HuH-7 (cell line): Measurements from ENCODE around the gene ZC3H18.

ENCODE experiments used
- DNase-seq: peaks from one replicate; pipeline ENCODE4 v3.0.0; 2011; ENCODE audit warnings: low spot score

The ZC3H18 gene

DNA sequence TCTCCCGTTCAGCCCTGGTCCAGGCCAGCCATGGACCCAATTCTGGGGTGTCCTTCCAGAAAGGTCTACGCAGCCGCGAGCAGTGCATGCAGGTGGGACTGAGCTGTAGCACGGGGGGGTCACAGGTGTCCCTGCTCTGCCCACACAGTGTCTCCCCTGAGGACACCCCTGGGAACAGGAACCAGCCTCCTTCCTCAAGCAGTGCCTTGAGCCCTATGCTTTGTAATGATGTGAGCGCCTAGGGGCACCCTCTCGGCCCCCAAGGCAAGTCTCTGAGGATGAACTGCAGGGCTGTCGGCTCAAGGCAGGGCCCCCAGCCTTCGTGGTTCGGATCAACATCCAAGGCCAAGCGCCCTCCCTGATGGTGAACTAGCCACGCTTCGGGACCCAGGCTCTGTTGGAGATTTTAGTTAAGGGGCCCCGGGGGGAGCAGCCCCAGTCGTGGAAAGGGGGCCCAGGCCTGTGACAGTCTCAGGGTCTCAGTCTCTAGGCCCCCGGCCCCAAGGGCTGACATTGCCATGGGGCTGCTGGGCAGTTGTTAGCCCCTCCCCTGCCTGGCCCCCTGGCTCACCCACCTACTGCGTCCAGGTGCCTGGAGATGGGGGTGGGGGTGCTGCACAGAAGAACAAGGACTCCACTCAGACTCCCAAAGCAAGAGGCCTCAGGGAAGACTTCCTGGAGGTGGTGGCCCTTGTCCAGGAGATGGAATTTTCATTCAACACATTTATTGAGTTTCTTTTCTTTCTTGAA lies 70.5 kb downstream of the ZC3H18 start:
- no peak for DNase-seq

DNA sequence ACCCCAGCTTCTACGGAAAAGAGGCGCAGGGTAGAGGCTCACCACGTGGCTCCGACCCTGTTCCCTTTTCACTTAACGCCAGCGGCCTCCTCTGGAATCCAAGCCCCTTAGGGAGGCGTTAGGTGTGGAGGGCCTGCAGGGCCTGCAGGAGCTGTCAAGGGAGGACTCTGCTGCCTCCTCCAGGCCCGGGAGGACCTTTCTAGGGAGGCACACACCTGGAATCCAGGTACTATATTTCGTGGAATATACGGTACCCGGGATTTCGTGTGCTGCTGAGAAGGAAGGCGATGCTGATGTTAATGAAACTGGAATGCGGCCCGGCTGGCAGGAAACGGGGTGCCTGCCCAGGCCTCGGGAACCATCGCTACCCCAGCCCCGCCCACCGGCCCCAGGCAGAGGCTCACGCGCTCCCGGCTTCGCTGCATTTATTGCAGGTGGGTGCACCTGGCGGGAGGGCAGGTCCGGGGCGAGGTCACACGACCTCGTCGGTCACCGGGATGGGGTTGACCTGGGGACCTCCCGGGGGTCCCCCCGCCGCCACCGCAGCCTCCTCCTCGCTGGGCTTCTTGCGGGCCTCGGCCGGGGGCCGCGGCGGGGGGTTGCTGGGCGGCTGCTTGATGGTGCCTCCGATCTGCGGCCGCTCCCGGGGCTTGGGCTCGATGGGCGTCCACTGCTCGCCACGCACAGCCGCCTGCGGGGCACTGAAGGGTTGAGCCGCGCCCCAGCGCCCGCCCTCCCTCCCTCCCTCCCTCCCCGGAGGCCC lies 72.9 kb downstream of the ZC3H18 start:
- DNase-seq, result no peak

DNA sequence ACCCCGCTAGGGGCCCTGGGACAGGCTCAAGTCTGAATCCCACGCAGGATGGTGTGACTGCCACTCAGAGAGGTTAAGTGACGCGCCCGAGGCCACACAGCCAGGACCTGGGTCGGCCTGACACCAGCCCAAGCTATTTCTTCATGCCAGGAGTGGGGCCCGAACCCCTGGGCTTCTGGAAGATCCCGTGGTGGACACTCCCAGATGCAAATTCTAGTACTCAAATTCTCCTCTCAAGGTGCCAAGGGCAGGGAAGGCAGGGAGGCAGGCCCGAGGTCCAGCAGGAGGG lies 73.4 kb downstream of the ZC3H18 start:
- DNase-seq, result no peak

DNA sequence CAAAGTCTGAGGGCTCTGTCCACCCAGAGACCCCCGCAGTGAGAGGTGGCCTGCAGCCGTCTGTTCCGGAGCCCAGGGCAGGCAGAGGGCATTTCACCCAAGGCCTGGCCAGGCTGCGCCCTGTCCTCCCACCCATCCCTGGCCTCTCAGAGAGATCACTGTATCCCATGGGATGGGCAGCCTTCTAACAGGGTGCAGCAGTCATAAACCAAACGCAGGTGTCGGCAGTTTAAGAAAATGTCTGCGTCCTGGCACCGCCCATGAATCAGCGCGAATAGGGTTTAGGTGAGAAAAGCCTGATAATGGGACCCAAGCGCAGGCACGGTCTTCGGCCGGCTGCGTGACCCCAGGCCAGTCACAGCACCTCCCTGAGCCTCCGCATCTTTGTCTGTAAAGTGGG lies 75.3 kb downstream of the ZC3H18 start:
- no peak for DNase-seq

DNA sequence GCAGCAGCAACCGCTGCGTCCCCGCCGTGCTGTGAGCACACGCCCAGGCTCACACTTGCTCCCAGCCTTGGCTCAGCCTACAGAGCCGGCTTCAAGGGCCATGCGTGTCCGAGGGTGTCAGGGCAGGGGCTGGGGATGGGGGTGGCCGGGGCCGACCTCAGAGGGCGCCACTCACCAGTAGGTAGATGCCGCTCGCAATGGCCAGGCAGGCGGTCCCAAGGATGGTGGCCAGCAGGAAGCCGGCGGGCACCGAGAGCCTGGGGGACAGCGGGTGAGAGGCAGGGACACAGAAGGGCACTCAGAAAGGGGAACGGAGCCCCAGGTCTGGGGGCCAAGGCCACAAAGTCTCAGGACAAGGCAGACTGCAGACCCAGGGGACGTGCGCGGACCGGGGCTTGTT lies 75.7 kb downstream of the ZC3H18 start:
- DNase-seq, result no peak

DNA sequence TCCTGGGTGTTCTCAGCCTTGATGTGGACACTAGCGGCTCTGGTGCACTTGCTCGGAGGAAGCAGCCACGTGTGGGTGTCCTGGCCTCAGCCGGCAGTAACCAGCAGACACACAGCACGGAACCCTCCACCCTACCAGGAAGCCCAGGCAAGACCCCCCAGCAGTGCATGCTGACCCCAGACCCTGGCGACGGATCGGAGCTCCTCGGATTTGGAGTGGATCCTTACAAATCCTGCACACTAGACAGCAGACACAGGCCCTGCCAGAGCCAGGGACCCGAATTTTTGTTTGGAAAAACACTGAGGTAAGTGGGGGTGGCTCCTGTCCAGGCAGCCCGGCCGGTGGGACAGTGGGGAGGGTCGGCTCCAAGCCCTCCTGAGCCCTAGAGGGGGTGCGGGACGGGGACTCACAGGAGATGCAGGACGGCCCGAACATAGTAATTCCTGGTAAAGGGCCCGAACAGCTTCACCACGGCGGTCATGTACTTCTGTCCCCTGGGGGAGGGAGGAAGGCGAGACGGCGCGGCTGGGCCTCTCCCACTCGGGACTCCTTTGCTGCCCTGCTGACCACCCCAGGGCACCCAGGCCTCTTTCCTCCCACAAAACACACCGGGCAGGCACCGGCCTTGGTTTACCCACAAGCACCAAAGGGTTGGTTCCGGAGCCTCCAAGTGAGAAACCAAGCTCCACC lies 76.3 kb downstream of the ZC3H18 start:
- DNase-seq, result no peak

DNA sequence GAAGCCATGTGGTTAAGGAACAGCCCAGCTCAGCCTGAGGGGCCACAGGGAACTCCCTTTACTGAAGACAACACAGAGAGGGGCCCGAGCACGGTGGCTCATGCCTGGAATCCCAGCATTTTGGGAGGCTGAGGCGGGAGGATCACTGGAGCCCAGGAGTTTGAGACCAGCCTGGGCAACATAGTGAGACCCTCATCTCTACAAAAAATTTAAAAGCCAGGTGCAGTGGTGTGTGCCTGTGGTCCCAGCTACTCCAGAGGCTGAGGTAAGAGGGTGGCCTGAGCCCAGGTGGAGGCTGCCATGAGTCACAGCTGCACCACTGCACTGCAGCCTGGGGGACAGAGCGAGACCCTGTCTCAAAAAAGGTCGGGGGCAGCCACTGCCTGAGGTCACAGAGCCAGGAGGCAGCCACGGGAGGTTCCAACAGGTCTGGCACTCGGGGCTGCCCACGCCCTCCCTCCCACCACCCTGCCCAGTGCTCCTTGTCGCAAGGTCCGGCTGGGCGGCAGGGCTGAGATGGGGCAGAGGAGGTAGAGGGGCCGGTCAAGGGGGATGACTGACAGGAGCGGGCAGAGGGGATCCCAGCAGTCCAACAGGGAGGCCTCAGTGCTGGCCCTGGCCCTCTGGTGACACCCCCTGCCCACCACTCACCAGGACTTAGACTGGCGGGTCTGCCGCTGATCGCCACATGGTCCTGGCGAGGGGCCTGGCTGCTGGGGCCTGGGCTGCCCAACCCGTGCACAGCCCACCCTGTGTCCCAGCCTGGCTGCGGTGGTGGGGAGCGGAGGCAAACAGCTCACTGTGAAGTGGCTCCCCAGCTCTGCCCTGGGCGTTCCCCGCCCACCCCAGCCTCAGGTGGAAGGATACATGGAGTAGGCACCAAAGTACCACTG lies 77.2 kb downstream of the ZC3H18 start:
- no peak for DNase-seq

DNA sequence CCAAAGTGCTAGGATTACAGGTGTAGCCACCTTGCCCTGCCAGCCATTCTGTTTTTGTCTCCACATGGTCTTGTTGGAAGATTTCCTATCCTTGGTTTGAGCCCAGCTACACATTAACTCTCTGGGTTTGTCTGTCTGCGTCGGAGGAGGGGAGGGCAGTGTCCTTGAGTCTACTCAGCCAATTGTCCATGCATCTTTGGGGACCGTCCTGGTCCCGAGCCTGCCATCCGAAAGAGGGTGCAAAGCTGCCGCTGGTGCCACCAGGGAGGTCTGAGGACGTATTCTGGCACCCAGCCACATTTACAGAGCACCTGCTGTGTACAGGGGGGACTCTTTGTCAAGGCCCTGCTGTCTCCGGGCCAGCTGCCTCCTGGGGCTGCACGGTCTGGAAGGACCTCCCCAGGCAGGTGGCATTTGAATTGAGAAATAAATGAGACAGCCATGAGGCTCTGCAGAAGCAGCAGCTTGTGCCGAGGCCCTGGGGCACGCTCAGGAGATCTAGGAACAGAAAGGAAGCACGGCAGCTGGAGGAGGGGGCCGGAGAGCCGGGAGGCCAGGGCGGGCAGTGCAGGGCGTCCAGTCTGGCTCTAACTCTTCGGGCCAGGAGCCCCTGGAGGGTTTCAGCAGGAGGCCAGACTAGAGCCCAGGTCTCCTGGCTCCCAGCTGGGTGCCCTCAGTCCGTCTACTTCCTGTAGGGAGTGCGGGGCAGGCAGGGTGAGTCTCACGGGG lies 79.2 kb downstream of the ZC3H18 start:
- no peak for DNase-seq

DNA sequence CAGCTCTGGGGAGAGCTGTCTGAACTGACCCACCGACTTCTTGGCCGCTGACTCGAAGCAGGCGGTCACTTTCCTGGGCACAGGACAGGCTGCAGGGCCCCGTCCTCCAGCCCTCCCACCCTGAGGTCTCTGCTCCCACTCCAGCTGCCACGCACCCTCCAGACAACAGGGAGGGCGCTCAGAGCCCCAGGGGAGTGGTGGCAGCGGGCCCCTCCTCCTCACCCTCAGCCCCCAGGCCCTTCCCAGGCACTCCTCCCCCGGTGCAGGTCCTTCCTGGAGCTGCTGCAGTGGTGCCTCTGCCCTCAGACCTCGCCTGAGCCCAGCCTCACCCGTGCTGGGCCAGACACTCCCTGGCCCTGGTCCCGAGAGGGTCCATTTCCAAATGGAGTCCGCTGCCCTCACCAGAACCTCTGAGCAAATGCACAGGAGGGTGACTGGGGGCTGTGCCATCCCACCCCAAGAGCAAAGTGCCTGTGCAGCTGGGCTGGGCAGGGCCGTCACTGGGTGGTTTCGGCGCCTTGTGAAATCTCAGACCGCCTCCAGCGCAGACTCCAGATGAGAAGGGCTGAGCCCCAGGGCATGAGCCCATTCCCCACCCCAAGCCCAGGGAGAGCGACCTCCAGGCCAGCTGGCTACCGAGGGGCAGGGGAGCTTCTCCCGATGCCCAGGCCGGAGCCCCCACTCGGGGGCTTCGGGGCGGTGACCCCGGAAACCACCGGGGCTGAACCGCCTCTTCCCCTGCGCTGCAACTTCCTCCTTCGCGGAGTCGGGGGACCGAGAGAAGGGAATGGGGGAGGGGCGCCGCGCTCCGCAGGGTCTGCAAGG lies 79.9 kb downstream of the ZC3H18 start:
- DNase-seq, result peak; percentile 75

DNA sequence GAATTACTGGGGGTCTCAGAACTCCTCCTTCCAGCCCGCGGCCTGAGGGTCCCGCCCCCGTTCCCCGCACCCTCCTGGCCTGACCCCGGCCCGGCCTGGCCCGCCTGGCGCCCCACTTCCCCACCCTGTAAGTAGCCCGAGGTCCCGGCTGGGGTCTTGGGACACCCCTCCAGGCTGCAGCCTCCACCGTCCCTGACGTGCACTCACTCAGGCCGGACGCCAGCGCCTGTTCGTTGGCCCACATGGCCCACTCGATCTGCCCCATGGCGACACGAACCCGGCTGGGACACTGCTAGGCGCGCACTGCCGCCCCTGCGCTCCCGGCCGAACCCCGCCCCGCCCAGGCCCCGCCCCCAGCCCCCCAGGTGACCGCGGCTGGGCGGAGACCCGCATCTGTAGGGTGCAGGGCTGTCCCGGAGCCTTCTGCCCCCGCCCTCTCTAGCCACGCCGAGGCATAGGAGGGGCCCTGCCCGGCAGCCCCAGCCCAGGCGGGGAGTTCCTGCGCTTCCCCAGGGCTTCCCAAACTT lies 80.6 kb downstream of the ZC3H18 start, which contains the start of gene CYBA:
Gene CYBA (minus strand): TSS at position 305 of the 527 bp plus-strand sequence. CDS start 40 bp downstream, at position 265.
- DNase-seq, result peak; percentile 98

DNA sequence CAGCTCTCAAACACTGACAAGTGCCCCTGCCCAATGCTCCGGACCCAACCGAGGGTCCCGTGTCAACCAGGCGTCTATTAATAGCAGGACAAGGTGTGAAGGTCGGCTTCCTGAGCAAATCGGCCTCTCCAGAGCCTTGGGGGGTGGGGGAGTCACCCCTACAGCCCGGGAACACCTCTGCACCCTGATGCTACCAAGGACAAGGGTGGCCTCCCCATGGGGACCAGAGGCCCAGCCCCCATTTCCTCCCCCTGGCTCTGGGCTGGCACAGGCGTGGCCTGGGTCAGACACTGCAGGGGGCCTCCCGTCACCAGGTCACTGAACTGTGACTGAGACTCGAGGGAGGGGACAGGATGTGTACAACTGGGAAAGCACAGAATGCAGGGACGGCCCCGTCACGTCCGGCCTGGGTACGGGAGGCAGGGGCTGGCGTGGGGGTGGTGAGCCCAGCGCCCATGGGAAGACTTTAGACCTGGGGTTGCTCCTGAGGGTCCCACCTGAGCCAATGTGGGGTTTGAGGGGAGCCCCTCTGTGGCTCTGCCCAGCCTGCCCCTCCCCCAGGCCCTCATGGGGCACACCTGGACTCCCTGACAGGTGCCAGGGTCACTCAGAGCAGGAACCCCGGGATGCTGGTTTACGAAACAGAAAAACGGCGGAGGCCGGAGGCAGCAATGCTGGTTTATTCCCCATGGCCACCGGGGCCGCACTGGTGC lies 81.2 kb downstream of the ZC3H18 start:
- peak; percentile 99 for DNase-seq

DNA sequence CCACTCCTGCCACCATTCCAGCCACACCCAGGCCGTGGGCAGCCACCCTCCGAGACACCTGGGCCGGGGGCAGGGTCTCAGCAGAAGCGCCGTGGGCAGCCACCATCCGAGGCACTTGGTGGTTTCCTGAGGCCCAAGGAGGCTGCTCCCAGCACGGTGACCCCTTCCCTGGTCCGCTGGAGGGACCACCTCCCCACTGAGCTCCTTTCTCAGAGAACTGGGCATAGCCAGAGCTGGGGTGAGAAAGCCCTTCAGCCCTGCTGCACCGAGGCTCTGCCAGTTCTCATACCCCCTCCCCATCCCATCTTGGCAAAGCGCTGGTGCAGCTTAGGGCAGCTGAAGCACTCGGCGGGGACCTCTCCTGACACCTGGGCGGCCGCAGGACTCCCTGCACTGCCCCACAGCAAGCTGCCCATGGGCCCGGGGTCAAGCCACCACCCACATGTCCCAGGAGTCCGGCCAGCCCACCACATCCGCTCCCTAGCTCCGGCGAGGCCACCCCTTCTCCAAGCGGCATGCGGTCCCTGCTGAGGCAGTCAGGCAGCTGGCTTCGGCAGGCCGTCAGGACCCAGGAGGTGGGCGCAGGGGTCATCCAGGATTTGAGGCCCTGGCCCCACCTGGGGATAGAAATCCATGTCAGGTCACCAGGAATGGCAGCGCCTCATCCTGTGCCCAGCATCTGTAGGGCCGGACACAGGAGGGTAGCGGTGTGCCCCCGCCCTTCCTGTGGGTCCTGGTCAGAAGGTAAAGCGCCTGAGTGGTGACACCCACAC lies 82.0 kb downstream of the ZC3H18 start:
- no peak for DNase-seq

DNA sequence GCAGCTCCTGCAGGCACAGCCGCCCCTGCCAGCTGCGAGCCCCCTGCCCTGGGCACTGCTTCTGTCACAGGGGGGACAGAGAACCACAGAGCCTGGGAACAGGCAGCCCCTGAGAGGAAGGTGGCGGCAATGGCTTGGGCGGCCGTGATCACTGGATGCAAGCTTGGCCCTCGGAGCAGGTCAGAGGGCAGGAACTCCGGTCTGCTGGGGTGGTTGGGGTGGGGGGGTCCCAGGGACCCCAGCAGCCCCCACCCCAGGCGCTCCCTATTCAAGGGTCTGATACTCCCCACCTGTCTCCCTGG lies 82.5 kb downstream of the ZC3H18 start:
- DNase-seq, result no peak

DNA sequence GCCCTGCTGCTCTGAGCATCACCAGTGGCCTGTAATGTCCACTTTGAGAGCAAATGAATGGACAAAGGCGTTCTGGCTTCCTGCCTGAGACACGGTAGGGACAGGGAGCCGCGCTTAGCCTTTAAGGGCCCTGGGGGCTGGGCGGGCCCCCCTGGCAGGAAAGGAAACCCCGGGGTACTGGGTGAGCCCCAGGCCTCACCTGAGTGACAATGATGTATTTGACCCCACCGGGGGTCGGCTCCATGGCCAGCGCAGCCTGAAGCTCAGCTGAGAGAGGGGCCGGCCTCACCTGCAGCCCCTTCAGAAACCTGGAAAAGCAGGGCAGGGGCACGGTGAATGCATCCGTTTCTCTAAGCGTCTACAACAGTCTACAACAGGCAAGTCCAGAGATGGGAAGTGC lies 82.9 kb downstream of the ZC3H18 start:
- DNase-seq, result no peak

DNA sequence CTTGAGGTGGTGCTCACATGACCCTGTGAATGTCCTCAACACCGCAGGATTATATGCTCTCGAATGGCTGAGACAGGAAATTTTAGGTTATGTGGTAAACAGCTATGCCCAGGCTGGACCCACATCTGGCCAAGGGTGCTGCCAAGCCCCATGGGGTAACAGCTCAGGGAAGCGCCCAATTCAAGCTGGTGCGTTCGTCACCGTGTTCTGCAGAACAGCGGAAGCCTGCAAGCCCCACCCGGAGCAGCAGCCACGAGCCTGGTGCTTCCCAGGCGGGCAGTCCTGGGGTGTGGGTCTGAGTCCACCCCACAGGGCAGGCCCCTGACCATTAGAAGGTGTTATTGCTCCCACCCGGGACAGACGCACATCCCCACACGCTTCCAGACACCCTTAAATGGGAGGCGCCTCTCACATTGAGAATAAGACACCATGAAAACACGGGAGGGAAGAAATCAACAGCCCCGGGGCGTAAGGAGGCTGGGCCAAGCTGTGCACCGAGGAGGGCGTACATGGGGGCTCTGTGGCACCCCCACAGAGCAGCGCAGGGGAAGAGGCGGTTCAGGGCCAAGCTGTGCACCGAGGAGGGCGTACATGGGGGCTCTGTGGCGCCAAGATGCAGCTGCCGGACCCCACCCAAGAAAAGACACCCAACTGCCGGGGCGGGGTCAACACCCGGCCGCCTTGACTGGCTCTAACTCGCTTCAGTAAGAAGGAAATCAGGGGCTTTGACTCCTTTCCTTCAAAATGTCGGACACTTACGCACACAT lies 83.6 kb downstream of the ZC3H18 start:
- DNase-seq, result no peak

DNA sequence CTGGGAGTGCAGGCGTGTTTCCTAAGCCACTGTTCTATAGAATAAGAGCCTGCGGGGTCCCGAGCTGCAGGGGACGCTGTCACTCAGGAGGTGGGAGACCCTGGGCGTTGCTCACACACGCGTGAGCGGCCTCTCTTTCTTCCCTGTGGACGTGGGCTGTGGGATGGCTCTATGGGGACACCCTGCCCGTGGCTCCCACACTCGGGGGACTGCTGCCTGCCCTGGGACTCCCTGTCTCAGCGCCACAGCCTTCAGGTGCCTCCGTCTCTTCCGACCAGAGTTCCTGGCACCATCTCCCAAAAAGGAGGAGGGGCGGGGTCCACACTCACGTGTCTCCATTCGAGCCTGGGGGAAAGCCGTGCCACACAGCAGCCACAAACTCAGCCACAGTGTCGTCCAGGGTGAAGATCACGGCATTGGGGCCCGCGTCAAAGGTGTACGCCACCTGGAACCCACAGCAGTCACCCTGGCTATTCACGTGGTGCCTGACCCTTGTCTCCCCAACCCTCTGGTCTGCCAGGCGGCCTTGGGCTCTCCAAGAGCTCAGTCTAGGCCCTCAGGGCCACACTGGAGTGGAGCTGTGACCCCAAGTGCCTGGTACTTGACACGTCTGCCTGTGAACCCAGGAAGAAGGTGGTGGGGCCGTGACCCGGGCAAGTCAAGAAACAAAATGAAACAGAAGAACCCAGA lies 84.3 kb downstream of the ZC3H18 start:
- no peak for DNase-seq

DNA sequence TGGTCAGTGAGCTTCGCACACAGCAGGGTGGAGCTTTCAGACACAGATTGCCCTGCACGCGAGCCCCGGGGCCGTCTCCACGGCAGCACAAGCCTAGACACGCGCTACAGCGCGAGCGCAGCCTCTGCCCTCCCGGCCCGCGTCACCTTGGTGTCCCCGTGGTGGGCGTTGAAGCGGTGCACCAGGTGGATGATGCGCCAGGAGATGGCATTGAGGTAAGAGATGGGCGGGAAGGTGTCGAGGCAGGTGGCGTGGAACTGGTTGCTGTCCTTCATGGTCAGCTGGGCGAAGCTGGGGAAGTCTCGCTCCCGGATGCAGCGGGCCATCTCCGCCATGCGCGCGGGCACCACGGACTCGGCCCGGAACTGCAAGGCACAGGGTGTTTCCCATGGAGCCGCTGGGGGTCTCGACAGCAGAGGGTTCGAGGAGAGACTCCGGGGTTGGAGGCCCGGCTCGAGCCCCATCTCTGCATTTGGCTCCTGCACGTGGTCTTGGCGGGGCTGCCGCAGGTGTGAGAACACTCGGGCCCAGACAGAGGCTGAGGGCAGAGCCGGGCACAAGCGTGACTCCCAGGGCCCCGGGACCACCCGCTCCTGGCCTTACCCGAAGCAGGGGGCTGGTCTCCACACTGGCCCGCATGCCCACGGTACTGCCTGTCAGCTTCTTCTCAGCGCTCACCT lies 85.0 kb downstream of the ZC3H18 start:
- DNase-seq, result no peak
